ENCODE data around the gene TM7SF2. TPM values are rescaled to one million over a fixed set of nuclear protein-coding genes. Genes with fewer than 3 reads are reported as not detected.

The TM7SF2 gene
- total and polyA plus RNA-seq, 2 of the 13 experiments (the other 11 are each of a cell fraction or from before 2014, with no cell fraction given): 56.0 to 66.9 TPM

GRCh38 chr11:65134952-65135632 lies 23.4 kb downstream of the TM7SF2 start (continued):
- TF ChIP-seq ZNF784 (CRISPR knock-in tag; IDR thresholded peaks at IDR 0.05; ENCODE audit: borderline replicate concordance) (no peak), ZMYM3 (CRISPR knock-in tag; IDR thresholded peaks at IDR 0.05) (no peak), MTERF4 (CRISPR knock-in tag; IDR thresholded peaks at IDR 0.05) (peak; percentile 39; the same call in 1 of the 2 replicates), REPIN1 (CRISPR knock-in tag; IDR thresholded peaks at IDR 0.05; ENCODE audit: borderline replicate concordance, low read depth) (0 out of 2 replicates have a peak, but pooled peaks have one; percentile 15), GTF3A (CRISPR knock-in tag; conservative IDR thresholded peaks at IDR 0.05) (no peak), ARNTL (CRISPR knock-in tag; IDR thresholded peaks at IDR 0.05) (0 out of 2 replicates have a peak, but pooled peaks have one; percentile 4), ASH2L (IDR thresholded peaks at IDR 0.05; ENCODE audit: insufficient read length, low read depth, low read length) (no peak), FOXP4 (CRISPR knock-in tag; IDR thresholded peaks at IDR 0.05) (peak; percentile 5; the same call in 1 of the 2 replicates), SP1 (IDR thresholded peaks at IDR 0.05) (no peak), SP1 (CRISPR knock-in tag; IDR thresholded peaks at IDR 0.05) (no peak; the same call in 1 of the 2 replicates), ARNT (IDR thresholded peaks at IDR 0.05) (no peak), ZNF792 (CRISPR knock-in tag; IDR thresholded peaks at IDR 0.05) (0 out of 2 replicates have a peak, but pooled peaks have one; percentile 11), DRAP1 (CRISPR knock-in tag; IDR thresholded peaks at IDR 0.05) (peak; percentile 91), MXD3 (CRISPR knock-in tag; IDR thresholded peaks at IDR 0.05) (no peak; the same call in 1 of the 2 replicates), NR1H2 (CRISPR knock-in tag; IDR thresholded peaks at IDR 0.05; ENCODE audit: borderline replicate concordance, low read depth) (no peak), ZBTB8A (CRISPR knock-in tag; IDR thresholded peaks at IDR 0.05; ENCODE audit: borderline replicate concordance, low read depth) (no peak), ZNF710 (CRISPR knock-in tag; IDR thresholded peaks at IDR 0.05; ENCODE audit: borderline replicate concordance) (no peak), MXI1 (IDR thresholded peaks at IDR 0.05; ENCODE audit: borderline replicate concordance, low read depth, low read length) (peak; percentile 95; the same call in 2 of the 3 replicates), ZBTB37 (CRISPR knock-in tag; IDR thresholded peaks at IDR 0.05) (no peak), FOXA1 (IDR thresholded peaks at IDR 0.05) (no peak), FOXA1 (CRISPR knock-in tag; IDR thresholded peaks at IDR 0.05) (no peak), PCBP1 (IDR thresholded peaks at IDR 0.05; ENCODE audit: borderline replicate concordance, low read depth, low read length) (no peak)

Measured in HepG2 (cell line).